SK-N-SH treated with all-trans-retinoic acid at 6 μM for 48 hours (cell line): Measurements from ENCODE around the gene ARPC1A.

Source experiments
- ATAC-seq: fragments of 200-7000 bp; cut with Tn5 transposase; 3 replicates; pipeline ENCODE4 v1.9.1; 2020; ENCODE audit warnings: mild to moderate bottlenecking, moderate library complexity
- ARNTL ChIP-seq: fragments of 450-650 bp; formaldehyde crosslinking; IDR thresholded peaks from 2 replicates; pipeline ENCODE4 v1.5.0; 2020; ENCODE audit warnings: low read depth, mild to moderate bottlenecking, moderate library complexity, borderline replicate concordance
- BACH2 ChIP-seq: fragments of 250-450 bp; sonication (Bioruptor Pico); IDR thresholded peaks from 2 replicates; pipeline ENCODE4 v1.9.0; 2021; ENCODE audit warnings: mild to moderate bottlenecking, borderline replicate concordance
- CSDC2 ChIP-seq: fragments of 250-450 bp; sonication (Bioruptor Pico); IDR thresholded peaks from 2 replicates; pipeline ENCODE4 v1.5.0; 2020; ENCODE audit warnings: mild to moderate bottlenecking, moderate library complexity
- CSRNP3 ChIP-seq: fragments of 250-450 bp; sonication (Bioruptor Pico); IDR thresholded peaks from 2 replicates; pipeline ENCODE4 v1.5.1; 2021; ENCODE audit warnings: mild to moderate bottlenecking, moderate library complexity
- ESRRG ChIP-seq: fragments of 250-450 bp; sonication (Bioruptor Pico); IDR thresholded peaks from 2 replicates; pipeline ENCODE4 v1.6.1; 2021; ENCODE audit warnings: mild to moderate bottlenecking
- GLIS3 ChIP-seq: fragments of 250-450 bp; sonication (Bioruptor Pico); IDR thresholded peaks from 2 replicates; pipeline ENCODE4 v1.5.0; 2020; ENCODE audit warnings: mild to moderate bottlenecking, moderate library complexity
- ISL1 ChIP-seq: fragments of 250-450 bp; sonication (Bioruptor Pico); IDR thresholded peaks from 2 replicates; pipeline ENCODE4 v2.1.2; 2022; ENCODE audit warnings: mild to moderate bottlenecking, moderate library complexity
- OSR1 ChIP-seq: fragments of 250-450 bp; sonication (Bioruptor Pico); IDR thresholded peaks from 2 replicates; pipeline ENCODE4 v1.8.0; 2022; ENCODE audit warnings: moderate library complexity, mild to moderate bottlenecking, inconsistent platforms
- POU6F1 ChIP-seq: fragments of 250-450 bp; sonication (Bioruptor Pico); IDR thresholded peaks from 2 replicates; pipeline ENCODE4 v1.8.0; 2021; ENCODE audit warnings: low read depth, mild to moderate bottlenecking, moderate library complexity, borderline replicate concordance
- PPARA ChIP-seq: fragments of 250-450 bp; sonication (Bioruptor Pico); IDR thresholded peaks from 2 replicates; pipeline ENCODE4 v1.5.0; 2020; ENCODE audit warnings: mild to moderate bottlenecking, borderline replicate concordance
- RARB ChIP-seq: fragments of 250-450 bp; sonication (Bioruptor Pico); IDR thresholded peaks from 2 replicates; pipeline ENCODE4 v1.8.0; 2021; ENCODE audit warnings: mild to moderate bottlenecking, moderate library complexity
- SNAI2 ChIP-seq: fragments of 250-450 bp; sonication (Bioruptor Pico); IDR thresholded peaks from 2 replicates; pipeline ENCODE4 v1.5.0; 2020; ENCODE audit warnings: mild to moderate bottlenecking, moderate library complexity
- TCF4 ChIP-seq: fragments of 250-450 bp; sonication (Bioruptor Pico); IDR thresholded peaks from 2 replicates; pipeline ENCODE4 v1.8.0; 2021; ENCODE audit warnings: mild to moderate bottlenecking, moderate library complexity, borderline replicate concordance
- TOX ChIP-seq: fragments of 250-450 bp; sonication (Bioruptor Pico); IDR thresholded peaks from 2 replicates; pipeline ENCODE4 v1.8.0; 2021; ENCODE audit warnings: mild to moderate bottlenecking, moderate library complexity, borderline replicate concordance
- ZC3H10 ChIP-seq: fragments of 250-450 bp; sonication (Bioruptor Pico); IDR thresholded peaks from 2 replicates; pipeline ENCODE4 v1.5.1; 2021; ENCODE audit warnings: mild to moderate bottlenecking, moderate library complexity
- ZFP3 ChIP-seq: fragments of 250-450 bp; sonication (Bioruptor Pico); IDR thresholded peaks from 2 replicates; pipeline ENCODE4 v1.5.0; 2020; ENCODE audit warnings: mild to moderate bottlenecking, moderate library complexity
- ZFP30 ChIP-seq: fragments of 450-650 bp; formaldehyde crosslinking; IDR thresholded peaks from 2 replicates; pipeline ENCODE4 v1.5.0; 2022; ENCODE audit warnings: mild to moderate bottlenecking, moderate library complexity
- ZNF565 ChIP-seq: fragments of 450-650 bp; formaldehyde crosslinking; conservative IDR thresholded peaks from 2 replicates; pipeline ENCODE4 v1.5.0; 2020; ENCODE audit warnings: low read depth, mild to moderate bottlenecking, moderate library complexity
- ZNF70 ChIP-seq: fragments of 450-650 bp; formaldehyde crosslinking; IDR thresholded peaks from 2 replicates; pipeline ENCODE4 v1.5.0; 2020; ENCODE audit warnings: mild to moderate bottlenecking, moderate library complexity
- ZNF8 ChIP-seq: fragments of 450-650 bp; formaldehyde crosslinking; IDR thresholded peaks from 2 replicates; pipeline ENCODE4 v1.5.0; 2020; ENCODE audit warnings: mild to moderate bottlenecking, moderate library complexity
- TF ChIP-seq, protein P1 (sequence below): fragments of 250-450 bp; sonication (Bioruptor Pico); IDR thresholded peaks from 2 replicates; pipeline ENCODE4 v1.8.0; 2020; ENCODE audit warnings: mild to moderate bottlenecking, moderate library complexity, borderline replicate concordance
- TF ChIP-seq, protein P2 (sequence below): fragments of 250-450 bp; sonication (Bioruptor Pico); IDR thresholded peaks from 2 replicates; pipeline ENCODE4 v1.5.0; 2020; ENCODE audit warnings: mild to moderate bottlenecking, moderate library complexity
- TF ChIP-seq, protein P3 (sequence below): fragments of 250-450 bp; sonication (Bioruptor Pico); IDR thresholded peaks from 2 replicates; pipeline ENCODE4 v1.5.1; 2020; ENCODE audit warnings: low read depth, mild to moderate bottlenecking, moderate library complexity

Gene ARPC1A

GRCh38 chr7:99371376-99371920 lies 45.8 kb downstream of the ARPC1A start:
- TF ChIP-seq TOX (CRISPR knock-in tag): no peak
- TF ChIP-seq ESRRG (CRISPR knock-in tag): no peak
- TF ChIP-seq TCF4 (CRISPR knock-in tag): no peak
- no peak for TF ChIP-seq ZFP30
- no peak for TF ChIP-seq POU6F1 (CRISPR knock-in tag)
- no peak for TF ChIP-seq ZC3H10 (CRISPR knock-in tag)
- no peak for TF ChIP-seq RARB (CRISPR knock-in tag)
- TF ChIP-seq ZNF70 (CRISPR knock-in tag): no peak
- no peak for TF ChIP-seq ZNF8 (CRISPR knock-in tag)
- TF ChIP-seq CSRNP3 (CRISPR knock-in tag): no peak
- no peak for TF ChIP-seq OSR1 (CRISPR knock-in tag)
- no peak for TF ChIP-seq BACH2 (CRISPR knock-in tag)
- no peak for TF ChIP-seq ZFP3
- TF ChIP-seq ZNF565: no peak
- no peak for ATAC-seq

DNA sequence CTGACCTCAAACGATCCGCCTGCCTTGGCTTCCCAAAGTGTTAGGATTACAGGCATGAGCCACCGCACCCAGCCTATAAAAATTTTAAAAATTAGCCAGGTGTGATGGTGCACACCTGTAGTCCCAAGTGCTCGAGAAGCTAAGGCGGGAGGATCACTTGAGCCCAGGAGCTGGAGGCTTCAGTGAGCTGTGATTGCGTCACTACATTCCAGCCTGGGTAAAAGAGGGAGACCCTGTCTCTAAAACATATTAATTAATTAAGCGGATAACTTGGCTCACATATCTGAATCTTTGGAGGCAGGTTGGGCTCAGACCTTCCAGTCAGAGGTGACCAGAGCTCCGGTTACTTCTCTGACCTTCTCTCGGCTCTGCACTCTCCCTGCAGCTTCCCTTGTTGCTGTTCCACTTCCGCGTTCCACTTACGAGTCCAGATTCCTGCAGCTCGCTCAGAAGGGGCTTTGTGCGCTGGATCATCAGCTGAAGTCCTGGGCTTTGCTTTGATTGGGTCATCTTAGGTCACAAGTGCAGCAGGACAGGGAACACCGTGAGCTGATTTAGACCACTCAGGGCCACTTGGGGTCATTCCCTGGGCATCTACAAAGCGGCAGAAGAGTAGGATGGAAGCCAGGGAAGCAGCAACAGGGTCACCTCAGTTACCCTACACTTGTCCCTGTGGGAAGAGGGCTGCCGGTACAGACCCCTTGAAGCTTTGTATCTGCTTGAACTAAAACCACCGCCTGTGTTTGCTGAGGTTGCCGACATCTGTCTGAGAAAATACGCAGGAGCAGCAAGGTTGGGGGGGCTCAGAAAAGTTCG lies 46.8 kb downstream of the ARPC1A start:
- no peak for ATAC-seq

More for the DNA sequence above, 46.8 kb downstream of the ARPC1A start:
- TF ChIP-seq ZNF70 (CRISPR knock-in tag) (no peak), RARB (CRISPR knock-in tag) (no peak), ZFP30 (no peak), ESRRG (CRISPR knock-in tag) (no peak), TCF4 (CRISPR knock-in tag) (no peak), ZNF565 (no peak), CSRNP3 (CRISPR knock-in tag) (no peak), ISL1 (no peak), POU6F1 (CRISPR knock-in tag) (no peak), CSDC2 (CRISPR knock-in tag) (no peak), ARNTL (CRISPR knock-in tag) (no peak), SNAI2 (CRISPR knock-in tag) (no peak), ZC3H10 (CRISPR knock-in tag) (no peak), ZFP3 (no peak), GLIS3 (CRISPR knock-in tag) (no peak), TOX (CRISPR knock-in tag) (no peak), PPARA (CRISPR knock-in tag) (no peak)
- TF ChIP-seq, protein P1, sequence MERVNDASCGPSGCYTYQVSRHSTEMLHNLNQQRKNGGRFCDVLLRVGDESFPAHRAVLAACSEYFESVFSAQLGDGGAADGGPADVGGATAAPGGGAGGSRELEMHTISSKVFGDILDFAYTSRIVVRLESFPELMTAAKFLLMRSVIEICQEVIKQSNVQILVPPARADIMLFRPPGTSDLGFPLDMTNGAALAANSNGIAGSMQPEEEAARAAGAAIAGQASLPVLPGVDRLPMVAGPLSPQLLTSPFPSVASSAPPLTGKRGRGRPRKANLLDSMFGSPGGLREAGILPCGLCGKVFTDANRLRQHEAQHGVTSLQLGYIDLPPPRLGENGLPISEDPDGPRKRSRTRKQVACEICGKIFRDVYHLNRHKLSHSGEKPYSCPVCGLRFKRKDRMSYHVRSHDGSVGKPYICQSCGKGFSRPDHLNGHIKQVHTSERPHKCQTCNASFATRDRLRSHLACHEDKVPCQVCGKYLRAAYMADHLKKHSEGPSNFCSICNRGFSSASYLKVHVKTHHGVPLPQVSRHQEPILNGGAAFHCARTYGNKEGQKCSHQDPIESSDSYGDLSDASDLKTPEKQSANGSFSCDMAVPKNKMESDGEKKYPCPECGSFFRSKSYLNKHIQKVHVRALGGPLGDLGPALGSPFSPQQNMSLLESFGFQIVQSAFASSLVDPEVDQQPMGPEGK (CRISPR knock-in tag): no peak
- TF ChIP-seq, protein P2, sequence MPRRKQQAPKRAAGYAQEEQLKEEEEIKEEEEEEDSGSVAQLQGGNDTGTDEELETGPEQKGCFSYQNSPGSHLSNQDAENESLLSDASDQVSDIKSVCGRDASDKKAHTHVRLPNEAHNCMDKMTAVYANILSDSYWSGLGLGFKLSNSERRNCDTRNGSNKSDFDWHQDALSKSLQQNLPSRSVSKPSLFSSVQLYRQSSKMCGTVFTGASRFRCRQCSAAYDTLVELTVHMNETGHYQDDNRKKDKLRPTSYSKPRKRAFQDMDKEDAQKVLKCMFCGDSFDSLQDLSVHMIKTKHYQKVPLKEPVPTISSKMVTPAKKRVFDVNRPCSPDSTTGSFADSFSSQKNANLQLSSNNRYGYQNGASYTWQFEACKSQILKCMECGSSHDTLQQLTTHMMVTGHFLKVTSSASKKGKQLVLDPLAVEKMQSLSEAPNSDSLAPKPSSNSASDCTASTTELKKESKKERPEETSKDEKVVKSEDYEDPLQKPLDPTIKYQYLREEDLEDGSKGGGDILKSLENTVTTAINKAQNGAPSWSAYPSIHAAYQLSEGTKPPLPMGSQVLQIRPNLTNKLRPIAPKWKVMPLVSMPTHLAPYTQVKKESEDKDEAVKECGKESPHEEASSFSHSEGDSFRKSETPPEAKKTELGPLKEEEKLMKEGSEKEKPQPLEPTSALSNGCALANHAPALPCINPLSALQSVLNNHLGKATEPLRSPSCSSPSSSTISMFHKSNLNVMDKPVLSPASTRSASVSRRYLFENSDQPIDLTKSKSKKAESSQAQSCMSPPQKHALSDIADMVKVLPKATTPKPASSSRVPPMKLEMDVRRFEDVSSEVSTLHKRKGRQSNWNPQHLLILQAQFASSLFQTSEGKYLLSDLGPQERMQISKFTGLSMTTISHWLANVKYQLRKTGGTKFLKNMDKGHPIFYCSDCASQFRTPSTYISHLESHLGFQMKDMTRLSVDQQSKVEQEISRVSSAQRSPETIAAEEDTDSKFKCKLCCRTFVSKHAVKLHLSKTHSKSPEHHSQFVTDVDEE (CRISPR knock-in tag): no peak
- TF ChIP-seq, protein P3, sequence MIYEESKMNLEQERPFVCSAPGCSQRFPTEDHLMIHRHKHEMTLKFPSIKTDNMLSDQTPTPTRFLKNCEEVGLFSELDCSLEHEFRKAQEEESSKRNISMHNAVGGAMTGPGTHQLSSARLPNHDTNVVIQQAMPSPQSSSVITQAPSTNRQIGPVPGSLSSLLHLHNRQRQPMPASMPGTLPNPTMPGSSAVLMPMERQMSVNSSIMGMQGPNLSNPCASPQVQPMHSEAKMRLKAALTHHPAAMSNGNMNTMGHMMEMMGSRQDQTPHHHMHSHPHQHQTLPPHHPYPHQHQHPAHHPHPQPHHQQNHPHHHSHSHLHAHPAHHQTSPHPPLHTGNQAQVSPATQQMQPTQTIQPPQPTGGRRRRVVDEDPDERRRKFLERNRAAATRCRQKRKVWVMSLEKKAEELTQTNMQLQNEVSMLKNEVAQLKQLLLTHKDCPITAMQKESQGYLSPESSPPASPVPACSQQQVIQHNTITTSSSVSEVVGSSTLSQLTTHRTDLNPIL: no peak
